ENCODE data around the gene SURF6. TPM values are rescaled to one million over a fixed set of nuclear protein-coding genes. Genes with fewer than 3 reads are reported as not detected.

Gene SURF6
- total and polyA plus RNA-seq, 8 donors = 5.8 to 19.8 (median 9.8) TPM

- intact Hi-C loops (cut with DNase I) = no loop called here
- WGBS, 2 donors = 52 to 63% methylated on average over 7 of the region's 7 CpGs
- no peak for TF ChIP-seq CTCF (IDR thresholded peaks at IDR 0.05)
- Histone ChIP-seq H3K27me3 (no peaks in the 10 kb centered on the region), H3K27ac (peak overlapping the region in 1 of 4 donors; percentile 33), H3K4me1 (peaks cover 52 to 74% (median 56%) of the 10 kb centered on the region in 3 donors), H3K9me3 (no peaks in the 10 kb centered on the region), H3K4me3 (no peak overlapping the region), H3K36me3 (peaks cover 0 to 3% (median under 1%) of the 10 kb centered on the region in 3 donors)
- peak in 1 of 6 donors; percentile 18 for DNase-seq
- FAIRE-seq = no peak
- no peak for ATAC-seq
Measured at GRCh38 chr9:133372144-133372543, 36.2 kb upstream of the SURF6 start.

- DNase-seq (peak in 1 of 6 donors; percentile 14), FAIRE-seq (no peak), ATAC-seq (no peak)
- WGBS, 2 donors = 33 to 45% methylated on average over 12 of the region's 12 CpGs
- intact Hi-C loops (cut with DNase I) = no loop called here
- no peak for TF ChIP-seq CTCF (IDR thresholded peaks at IDR 0.05)
- no peaks in the 10 kb centered on the region for H3K27me3 ChIP-seq
- H3K27ac ChIP-seq = peak overlapping the region in 1 of 4 donors; percentile 50
- peaks cover 0 to 11% (median 9%) of the 10 kb centered on the region in 3 donors for H3K36me3 ChIP-seq
- peak overlapping the region in 1 of 4 donors; percentile 17 for H3K4me3 ChIP-seq
- no peaks in the 10 kb centered on the region for H3K9me3 ChIP-seq
- H3K4me1 ChIP-seq = peaks cover 52 to 69% (median 56%) of the 10 kb centered on the region in 3 donors
Measured at GRCh38 chr9:133371261-133371711, 35.3 kb upstream of the SURF6 start.

- H3K4me1 ChIP-seq = peaks cover 52 to 69% (median 56%) of the 10 kb centered on the region in 3 donors
- peak; percentile 2 to 35 (median 21) for ATAC-seq
- H3K4me3 ChIP-seq = peak overlapping the region in 1 of 4 donors; percentile 17
- peaks cover 0 to 17% (median 15%) of the 10 kb centered on the region in 3 donors for H3K36me3 ChIP-seq
- FAIRE-seq = no peak
- 32% methylated on average over 9 of the region's 9 CpGs for WGBS, 2 donors
- TF ChIP-seq CTCF (IDR thresholded peaks at IDR 0.05) = no peak
- peak overlapping the region in 1 of 4 donors; percentile 50 for H3K27ac ChIP-seq
- DNase-seq = peak in 2 of 6 donors; percentile 40 to 61
- intact Hi-C loops (cut with DNase I) = no loop called here
- no peaks in the 10 kb centered on the region for H3K27me3 ChIP-seq
- no peaks in the 10 kb centered on the region for H3K9me3 ChIP-seq
Measured at GRCh38 chr9:133370685-133371084, 34.7 kb upstream of the SURF6 start.

GRCh38 chr9:133369933-133370332 is 33.9 kb upstream of the SURF6 start:
- Histone ChIP-seq H3K9me3 (no peaks in the 10 kb centered on the region), H3K4me3 (no peak overlapping the region), H3K27me3 (no peaks in the 10 kb centered on the region), H3K27ac (peak overlapping the region in 1 of 4 donors; percentile 28), H3K36me3 (peaks cover 0 to 24% (median 21%) of the 10 kb centered on the region in 3 donors), H3K4me1 (peaks cover 52 to 72% (median 56%) of the 10 kb centered on the region in 3 donors)
- WGBS, 2 donors = 69 to 72% methylated on average over 7 of the region's 7 CpGs
- no peak for FAIRE-seq
- DNase-seq = no peak
- ATAC-seq = no peak
- intact Hi-C loops (cut with DNase I) = no loop called here
- no peak for TF ChIP-seq CTCF (IDR thresholded peaks at IDR 0.05)

- H3K36me3 ChIP-seq = peaks cover 0 to 27% (median 24%) of the 10 kb centered on the region in 3 donors
- 46 to 49% methylated on average over 6 of the region's 6 CpGs for WGBS, 2 donors
- TF ChIP-seq CTCF (IDR thresholded peaks at IDR 0.05) = no peak
- H3K4me3 ChIP-seq = no peak overlapping the region
- peaks cover 52 to 70% (median 53%) of the 10 kb centered on the region in 3 donors for H3K4me1 ChIP-seq
- peak overlapping the region in 2 of 4 donors; percentile 57 to 74 for H3K27ac ChIP-seq
- FAIRE-seq (no peak), ATAC-seq (no peak), DNase-seq (no peak)
- no peaks in the 10 kb centered on the region for H3K27me3 ChIP-seq
- intact Hi-C loops (cut with DNase I) = no loop called here
- no peaks in the 10 kb centered on the region for H3K9me3 ChIP-seq
Measured at GRCh38 chr9:133369422-133369821, 33.4 kb upstream of the SURF6 start.

Measured in pancreas (tissue), 10 donors.